Adrenal gland (tissue), 5 donors: ENCODE data around the gene TBCEL.

Experiments used
- CTCF ChIP-seq, 6 experiments: fragments of 450-650 bp in 4 of 6; fragments of 200-600 bp in 2 of 6; sonication (generic) in 1 of 6; IDR thresholded peaks; 1 replicate in 5 of 6; 2 replicates in 1 of 6; pipeline versions ENCODE4 v1.5.1 to v1.8.0; 2016 to 2021; ENCODE audit warnings: antibody characterized with exemption in 6 of 6, mild to moderate bottlenecking in 2 of 6, moderate library complexity in 1 of 6
- POLR2A ChIP-seq, 2 donors: fragments of 450-650 bp; IDR thresholded peaks; one replicate each; pipeline ENCODE4 v1.6.1; 2017; ENCODE audit warnings: antibody characterized with exemption in 2 of 2, mild to moderate bottlenecking in 2 of 2, moderate library complexity in 1 of 2
- donor health status: DM: no; HTN: no; CAD: no.

GRCh38 chr11:120985718-120986569 is 38.0 kb upstream of the TBCEL start:
- peak in 1 of 2 donors; percentile 45 for TF ChIP-seq POLR2A (IDR thresholded peaks at IDR 0.05)
- TF ChIP-seq CTCF (IDR thresholded peaks at IDR 0.05) = peak in 3 of 6 experiments; percentile 23 to 61 (median 54)
